A673 (cell line): ENCODE measurements around the gene SLC35F1. TPM values are rescaled to one million over a fixed set of nuclear protein-coding genes. Genes with fewer than 3 reads are reported as not detected.

Experiments
- BruUV-seq: library from RNA; stranded (reverse); fragments of 400-500 nt; replicated peaks from 2 replicates; lab custom pipeline; 2021; lab: Mats Ljungman, UMichigan
- CTCF ChIA-PET: fragments of 300-600 bp; sonication (Branson Sonifier 250); formaldehyde crosslinking; loops from one replicate; lab custom pipeline; 2022; ENCODE audit warnings: antibody characterized with exemption; lab: Charles Lee
- POLR2A ChIA-PET: fragments of 300-600 bp; sonication (Branson Sonifier 250); formaldehyde crosslinking; loops from one replicate; lab custom pipeline; 2022; ENCODE audit warnings: antibody characterized with exemption; ENCODE audit not compliant: low non-redundant PET; lab: Charles Lee
- DNase-seq: peaks from one replicate; pipeline ENCODE4 v3.0.0-alpha.2; 2015; ENCODE audit warnings: low spot score
- H3K27ac ChIP-seq: fragments of 200-600 bp; sonication (generic); 2 replicates; pipeline ENCODE4 v1.5.1; 2016; ENCODE audit warnings: mixed run types, low read depth, mild to moderate bottlenecking, mixed read lengths, antibody characterized with exemption, low read length; ENCODE audit not compliant: poor library complexity, severe bottlenecking
- H3K27me3 ChIP-seq: fragments of 200-600 bp; sonication (generic); replicated peaks from 2 replicates; pipeline ENCODE4 v1.6.1; 2017; ENCODE audit warnings: mixed run types, low read depth, mild to moderate bottlenecking, mixed read lengths, antibody characterized with exemption, low read length; ENCODE audit not compliant: insufficient read depth, poor library complexity
- H3K36me3 ChIP-seq: fragments of 200-600 bp; sonication (generic); 2 replicates; pipeline ENCODE4 v1.6.1; 2016; ENCODE audit warnings: mixed run types, mild to moderate bottlenecking, mixed read lengths, antibody characterized with exemption, low read length; ENCODE audit not compliant: insufficient read depth, poor library complexity, severe bottlenecking
- H3K4me1 ChIP-seq: fragments of 200-600 bp; sonication (generic); 2 replicates; pipeline ENCODE4 v1.6.1; 2017; ENCODE audit warnings: mixed run types, mild to moderate bottlenecking, mixed read lengths, antibody characterized with exemption, low read length; ENCODE audit not compliant: insufficient read depth, poor library complexity, severe bottlenecking
- H3K4me3 ChIP-seq: fragments of 200-600 bp; sonication (generic); 2 replicates; pipeline ENCODE4 v1.5.1; 2016; ENCODE audit warnings: low read depth, mixed run types, mild to moderate bottlenecking, mixed read lengths, low read length; ENCODE audit not compliant: poor library complexity, severe bottlenecking
- H3K9me3 ChIP-seq: fragments of 200-600 bp; sonication (generic); 2 replicates; pipeline ENCODE4 v1.6.1; 2016; ENCODE audit warnings: mixed run types, low read depth, mild to moderate bottlenecking, mixed read lengths, antibody characterized with exemption, low read length; ENCODE audit not compliant: poor library complexity, severe bottlenecking
- EZH2 ChIP-seq: fragments of 200-600 bp; sonication (generic); IDR thresholded peaks from 2 replicates; pipeline ENCODE4 v1.6.1; 2017; ENCODE audit warnings: borderline replicate concordance, low read depth, mild to moderate bottlenecking, mixed read lengths, antibody characterized with exemption, low read length; ENCODE audit not compliant: poor library complexity, severe bottlenecking
- intact Hi-C: fragments of 100-400 bp; cut with micrococcal nuclease; formaldehyde crosslinking; loops from one replicate; pipeline ENCODE4 v1.10.0; 2022; ENCODE audit not compliant: unreplicated experiment
- total RNA-seq: library from RNA; stranded (reverse); gene quantifications from 2 replicates; pipeline ENCODE4 v1.2.3, GENCODE V29; 2021
- TF ChIP-seq, protein P1 (sequence below): fragments of 300-800, 200-600 bp; sonication (generic); conservative IDR thresholded peaks from 2 replicates; pipeline ENCODE4 v1.5.1; 2017; ENCODE audit warnings: low read depth, mild to moderate bottlenecking, antibody characterized with exemption, low read length, moderate library complexity, mixed read lengths

The SLC35F1 gene
- total RNA-seq, 1 experiment from 2014 or later, result 5.3 TPM

DNA sequence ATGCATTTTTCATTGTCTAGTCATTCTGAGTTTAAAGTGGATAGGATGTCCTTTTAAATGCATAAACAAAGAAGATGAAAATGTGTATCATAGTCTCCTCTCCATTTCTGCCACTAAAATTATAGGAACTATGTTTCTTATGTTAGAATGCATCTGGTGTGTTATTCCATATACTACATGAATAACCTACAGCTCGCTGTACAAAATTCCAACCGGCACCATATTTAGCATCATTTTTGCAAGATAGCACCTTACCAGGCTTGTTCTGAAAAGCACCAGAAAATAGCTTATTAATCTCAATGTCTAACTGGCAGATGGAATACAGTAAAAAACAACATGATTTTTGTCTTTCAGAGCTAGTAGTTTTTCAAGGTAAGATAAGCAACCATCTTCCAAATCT lies 241.5 kb downstream of the SLC35F1 start:
- no TSS peak for BruUV-seq
- CTCF ChIA-PET, result no interaction called here
- H3K36me3 ChIP-seq, result no peaks in the 10 kb centered on the region

DNA sequence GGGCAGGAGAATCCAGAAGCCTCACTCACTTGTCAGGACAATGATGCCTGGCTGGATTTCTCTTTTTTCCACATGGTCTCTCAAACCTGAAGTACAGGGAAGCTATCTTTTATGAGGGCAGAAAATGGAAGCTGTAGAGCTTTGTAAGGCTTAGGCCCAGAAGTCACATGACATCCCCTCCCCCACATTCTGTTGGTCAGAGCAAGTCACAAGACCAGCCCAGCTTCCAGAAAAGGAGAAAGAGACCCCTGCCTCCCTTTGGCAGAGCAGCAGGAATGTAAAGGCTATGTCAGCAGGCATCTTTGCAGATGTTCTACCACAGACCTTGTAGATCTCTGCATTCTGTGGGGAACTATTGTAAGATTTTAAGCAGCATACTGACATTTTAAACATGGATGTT lies 245.5 kb downstream of the SLC35F1 start:
- H3K4me1 ChIP-seq, result peaks cover 32% of the 10 kb centered on the region

More for the DNA sequence above, 241.5 kb downstream of the SLC35F1 start:
- TF ChIP-seq EZH2, result no peak
- TF ChIP-seq, protein P1, sequence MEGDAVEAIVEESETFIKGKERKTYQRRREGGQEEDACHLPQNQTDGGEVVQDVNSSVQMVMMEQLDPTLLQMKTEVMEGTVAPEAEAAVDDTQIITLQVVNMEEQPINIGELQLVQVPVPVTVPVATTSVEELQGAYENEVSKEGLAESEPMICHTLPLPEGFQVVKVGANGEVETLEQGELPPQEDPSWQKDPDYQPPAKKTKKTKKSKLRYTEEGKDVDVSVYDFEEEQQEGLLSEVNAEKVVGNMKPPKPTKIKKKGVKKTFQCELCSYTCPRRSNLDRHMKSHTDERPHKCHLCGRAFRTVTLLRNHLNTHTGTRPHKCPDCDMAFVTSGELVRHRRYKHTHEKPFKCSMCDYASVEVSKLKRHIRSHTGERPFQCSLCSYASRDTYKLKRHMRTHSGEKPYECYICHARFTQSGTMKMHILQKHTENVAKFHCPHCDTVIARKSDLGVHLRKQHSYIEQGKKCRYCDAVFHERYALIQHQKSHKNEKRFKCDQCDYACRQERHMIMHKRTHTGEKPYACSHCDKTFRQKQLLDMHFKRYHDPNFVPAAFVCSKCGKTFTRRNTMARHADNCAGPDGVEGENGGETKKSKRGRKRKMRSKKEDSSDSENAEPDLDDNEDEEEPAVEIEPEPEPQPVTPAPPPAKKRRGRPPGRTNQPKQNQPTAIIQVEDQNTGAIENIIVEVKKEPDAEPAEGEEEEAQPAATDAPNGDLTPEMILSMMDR, result no peak
- no peak for DNase-seq
- H3K4me1 ChIP-seq, result peaks cover 54% of the 10 kb centered on the region
- POLR2A ChIA-PET, result no interaction called here
- no peak overlapping the region for H3K4me3 ChIP-seq
- intact Hi-C loops, result no loop called here
- H3K9me3 ChIP-seq, result no peaks in the 10 kb centered on the region
- H3K27me3 ChIP-seq, result no peaks in the 10 kb centered on the region
- H3K27ac ChIP-seq, result no peak overlapping the region

DNA sequence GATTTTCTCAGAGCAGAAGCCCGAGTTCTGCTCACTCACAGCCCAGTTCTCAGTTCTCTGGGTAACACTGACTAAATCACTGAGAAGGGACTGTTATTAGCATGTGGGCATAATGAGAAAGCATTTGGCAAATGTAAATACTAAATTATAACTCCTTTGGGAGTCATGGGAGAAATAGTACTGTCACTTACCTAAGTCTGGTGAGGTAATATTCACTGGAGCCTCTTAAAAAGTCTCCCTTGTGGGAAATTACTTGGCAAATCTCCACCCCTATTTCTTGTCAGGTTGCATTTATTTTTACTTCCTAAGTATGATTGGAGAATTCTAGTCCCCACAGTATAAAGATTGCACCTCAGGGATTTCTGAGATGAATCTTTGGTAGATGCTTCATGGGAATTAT lies 254.3 kb downstream of the SLC35F1 start:
- peaks cover 31% of the 10 kb centered on the region for H3K4me1 ChIP-seq
- intact Hi-C loops, result no loop called here
- no peaks in the 10 kb centered on the region for H3K27me3 ChIP-seq
- CTCF ChIA-PET, result no interaction called here
- H3K9me3 ChIP-seq, result no peaks in the 10 kb centered on the region
- H3K36me3 ChIP-seq, result no peaks in the 10 kb centered on the region
- no peak overlapping the region for H3K27ac ChIP-seq
- DNase-seq, result no peak
- no peak for TF ChIP-seq EZH2
- TF ChIP-seq, protein P1, result no peak
- BruUV-seq, result no TSS peak
- no peak overlapping the region for H3K4me3 ChIP-seq
- POLR2A ChIA-PET, result no interaction called here

More for the DNA sequence above, 245.5 kb downstream of the SLC35F1 start:
- Histone ChIP-seq H3K36me3 (no peaks in the 10 kb centered on the region), H3K27ac (no peak overlapping the region), H3K27me3 (no peaks in the 10 kb centered on the region), H3K4me3 (no peak overlapping the region), H3K9me3 (no peaks in the 10 kb centered on the region)
- intact Hi-C loops, result no loop called here
- ChIA-PET CTCF (no interaction called here), POLR2A (no interaction called here)
- DNase-seq, result no peak
- BruUV-seq, result no TSS peak
- TF ChIP-seq, protein P1, result no peak
- TF ChIP-seq EZH2, result no peak
